Activated T-helper 17 cell treated with anti-CD3 and anti-CD28 coated beads, Interleukin-2, amount 50 U/mL, for 72 hours (primary cell): ENCODE results near the gene E2F1. TPM values are rescaled to one million over a fixed set of nuclear protein-coding genes. Genes with fewer than 3 reads are reported as not detected.
"Not testable (repeated sequence)": the region's sequence is repeated elsewhere in the genome, so short reads cannot be mapped to it uniquely, and the experiment has no call there.

Experiments used
- ATAC-seq: fragments of 150-1000 bp; cut with Tn5 transposase; replicated peaks from 2 replicates; pipeline ENCODE4 v1.10.0; 2021; ENCODE audit warnings: mild to moderate bottlenecking, moderate library complexity
- H3K27ac Mint-ChIP-seq: one replicate; pipeline ENCODE4 v1.8.0; 2022; ENCODE audit warnings: mixed read lengths
- H3K27me3 Mint-ChIP-seq: one replicate; pipeline ENCODE4 v1.8.0; 2022; ENCODE audit warnings: mixed read lengths
- H3K36me3 Mint-ChIP-seq: one replicate; pipeline ENCODE4 v1.8.0; 2022; ENCODE audit warnings: low read depth, mild to moderate bottlenecking, mixed read lengths
- H3K4me1 Mint-ChIP-seq: one replicate; pipeline ENCODE4 v1.8.0; 2022; ENCODE audit warnings: mixed read lengths
- H3K4me3 Mint-ChIP-seq: one replicate; pipeline ENCODE4 v1.8.0; 2022; ENCODE audit warnings: mild to moderate bottlenecking, mixed read lengths
- H3K9me3 Mint-ChIP-seq: one replicate; pipeline ENCODE4 v1.8.0; 2022; ENCODE audit warnings: mixed read lengths
- total RNA-seq, 2 donors: library from RNA; stranded (reverse); gene quantifications; one replicate each; pipeline ENCODE4 v1.2.3, GENCODE V29; 2022

E2F1 gene
- total RNA-seq, 2 donors from 2014 or later, result 40.2 to 65.4 TPM

DNA sequence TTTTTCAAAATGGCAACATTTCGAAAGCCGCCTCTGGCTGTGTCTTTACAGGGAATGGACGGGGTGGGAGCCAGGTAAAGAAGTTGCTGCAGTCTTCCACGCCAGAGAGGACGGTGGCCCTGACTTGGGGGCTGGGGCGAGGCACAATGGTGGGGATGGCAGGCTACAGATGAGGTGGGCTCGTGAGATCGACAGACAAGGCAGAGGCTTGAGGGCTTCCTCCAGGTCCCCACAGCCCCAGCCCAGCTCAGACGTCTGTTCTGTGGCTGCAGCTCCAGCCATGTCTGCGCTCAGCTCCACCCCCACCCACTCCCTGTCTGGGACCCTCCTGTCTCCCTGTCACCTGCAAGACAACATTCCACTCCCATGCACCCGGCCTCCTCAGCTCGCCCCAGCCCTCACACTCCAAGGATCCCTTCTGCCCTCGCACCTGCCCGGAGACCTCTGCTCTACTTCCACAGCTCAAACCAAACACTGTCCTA lies 31.5 kb downstream of the E2F1 start:
- Mint-ChIP-seq H3K36me3 (no peaks in the 10 kb centered on the region), H3K9me3 (no peaks in the 10 kb centered on the region), H3K27ac (peak overlapping the region; percentile 50), H3K4me1 (no peaks in the 10 kb centered on the region), H3K4me3 (no peak overlapping the region), H3K27me3 (no peaks in the 10 kb centered on the region)
- no peak for ATAC-seq

DNA sequence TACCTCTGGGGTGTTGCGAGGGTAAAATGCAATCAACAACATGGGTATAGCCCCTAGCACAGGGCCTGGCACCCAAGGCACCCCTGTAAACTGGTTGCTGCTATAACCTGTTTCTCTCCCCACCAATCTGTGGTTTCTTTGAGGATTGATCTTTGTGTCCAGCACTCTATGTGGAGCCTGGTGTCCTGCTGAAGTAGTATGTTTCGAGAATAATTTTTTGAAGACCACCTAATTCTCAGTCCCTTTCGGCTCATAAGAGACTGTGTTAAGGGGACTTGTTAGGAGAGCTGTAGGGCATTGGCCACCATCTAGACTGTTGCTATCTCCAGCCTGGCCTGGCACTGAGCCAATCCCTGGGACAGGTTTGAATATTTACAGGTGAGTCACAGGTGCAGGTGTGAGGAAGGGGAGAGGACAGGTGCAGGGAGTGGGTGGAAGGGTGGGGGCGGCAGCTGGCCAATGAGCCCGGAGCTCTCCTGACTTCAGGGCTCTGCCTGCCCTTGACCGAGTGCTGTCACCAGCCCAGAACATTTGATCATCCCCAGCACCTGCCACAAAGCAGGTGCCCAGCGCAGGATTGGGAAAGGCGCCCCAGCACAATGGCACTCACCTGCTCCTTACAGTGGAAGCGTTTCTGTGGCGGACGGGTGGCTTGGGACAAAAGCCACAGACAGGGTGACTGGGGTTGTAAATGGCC lies 32.1 kb downstream of the E2F1 start:
- Mint-ChIP-seq H3K27ac (peak overlapping the region; percentile 91), H3K27me3 (no peaks in the 10 kb centered on the region), H3K9me3 (no peaks in the 10 kb centered on the region)

DNA sequence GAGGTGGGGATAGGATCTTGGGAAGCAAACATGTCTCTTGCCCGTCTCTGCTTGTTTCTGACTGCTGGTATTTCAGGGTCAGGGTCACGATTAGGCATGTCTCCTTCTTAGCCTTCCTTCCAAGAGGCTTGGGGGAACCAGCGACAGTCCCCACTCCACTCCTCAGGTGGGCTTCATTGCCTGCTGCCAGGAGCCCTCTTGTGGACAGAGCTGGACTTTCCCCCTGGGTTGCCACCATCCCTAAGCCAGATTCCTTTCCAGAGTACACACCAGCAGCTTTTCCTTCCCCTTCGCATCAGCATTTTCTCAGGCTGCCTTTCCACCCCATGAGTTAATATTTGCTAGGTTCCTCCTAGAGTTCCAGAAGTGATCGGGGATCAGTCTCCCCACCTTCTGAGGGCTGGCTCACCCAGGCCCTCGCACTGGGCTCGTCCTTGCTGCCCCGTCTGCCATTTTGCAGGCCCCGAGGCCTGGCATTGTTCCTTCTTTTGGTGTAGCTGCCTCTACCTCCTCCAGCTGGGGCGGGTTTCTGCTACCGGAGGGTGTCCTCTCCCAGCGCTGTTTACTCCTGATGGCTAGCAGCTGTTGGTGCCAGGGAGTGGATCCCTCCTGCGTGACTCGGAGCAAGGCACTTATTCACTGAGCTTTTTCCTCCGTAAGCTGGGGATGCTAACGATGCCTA lies 32.8 kb downstream of the E2F1 start:
- ATAC-seq, result no peak
- no peaks in the 10 kb centered on the region for H3K36me3 Mint-ChIP-seq
- no peaks in the 10 kb centered on the region for H3K27me3 Mint-ChIP-seq
- no peaks in the 10 kb centered on the region for H3K9me3 Mint-ChIP-seq
- peak overlapping the region; percentile 91 for H3K27ac Mint-ChIP-seq
- H3K4me1 Mint-ChIP-seq, result peaks cover 4% of the 10 kb centered on the region
- peak overlapping the region; percentile 67 for H3K4me3 Mint-ChIP-seq

More for the DNA sequence above, 32.1 kb downstream of the E2F1 start:
- no peak for ATAC-seq
- H3K36me3 Mint-ChIP-seq, result no peaks in the 10 kb centered on the region
- H3K4me3 Mint-ChIP-seq, result no peak overlapping the region
- no peaks in the 10 kb centered on the region for H3K4me1 Mint-ChIP-seq

DNA sequence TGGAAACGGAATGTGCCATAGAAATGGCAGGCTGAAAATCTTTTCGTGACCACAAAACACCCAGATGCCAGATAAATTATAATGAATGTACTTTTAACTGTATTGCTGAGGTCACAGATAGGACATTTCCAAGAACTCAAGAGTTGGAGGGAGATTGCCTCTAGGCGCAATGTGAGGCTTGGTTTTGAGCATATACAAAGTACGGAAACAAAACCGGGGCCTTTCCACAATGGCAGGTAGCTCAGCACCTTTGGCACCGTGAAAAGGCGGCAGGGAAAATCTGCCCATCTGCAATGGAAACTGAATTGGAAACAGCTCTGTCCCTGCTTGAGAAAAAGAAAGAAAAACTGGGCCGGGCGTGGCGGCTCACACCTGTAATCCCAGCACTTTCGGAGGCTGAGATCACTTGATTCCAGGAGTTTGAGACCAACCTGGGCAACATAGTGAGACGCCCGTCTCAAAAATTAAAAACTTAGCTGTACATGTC lies 34.6 kb downstream of the E2F1 start:
- peak overlapping the region; percentile 91 for H3K27ac Mint-ChIP-seq
- H3K9me3 Mint-ChIP-seq, result no peaks in the 10 kb centered on the region
- peaks cover 10% of the 10 kb centered on the region for H3K4me1 Mint-ChIP-seq
- peak overlapping the region; percentile 67 for H3K4me3 Mint-ChIP-seq
- ATAC-seq, result no peak
- peaks cover 5% of the 10 kb centered on the region for H3K36me3 Mint-ChIP-seq
- no peaks in the 10 kb centered on the region for H3K27me3 Mint-ChIP-seq

DNA sequence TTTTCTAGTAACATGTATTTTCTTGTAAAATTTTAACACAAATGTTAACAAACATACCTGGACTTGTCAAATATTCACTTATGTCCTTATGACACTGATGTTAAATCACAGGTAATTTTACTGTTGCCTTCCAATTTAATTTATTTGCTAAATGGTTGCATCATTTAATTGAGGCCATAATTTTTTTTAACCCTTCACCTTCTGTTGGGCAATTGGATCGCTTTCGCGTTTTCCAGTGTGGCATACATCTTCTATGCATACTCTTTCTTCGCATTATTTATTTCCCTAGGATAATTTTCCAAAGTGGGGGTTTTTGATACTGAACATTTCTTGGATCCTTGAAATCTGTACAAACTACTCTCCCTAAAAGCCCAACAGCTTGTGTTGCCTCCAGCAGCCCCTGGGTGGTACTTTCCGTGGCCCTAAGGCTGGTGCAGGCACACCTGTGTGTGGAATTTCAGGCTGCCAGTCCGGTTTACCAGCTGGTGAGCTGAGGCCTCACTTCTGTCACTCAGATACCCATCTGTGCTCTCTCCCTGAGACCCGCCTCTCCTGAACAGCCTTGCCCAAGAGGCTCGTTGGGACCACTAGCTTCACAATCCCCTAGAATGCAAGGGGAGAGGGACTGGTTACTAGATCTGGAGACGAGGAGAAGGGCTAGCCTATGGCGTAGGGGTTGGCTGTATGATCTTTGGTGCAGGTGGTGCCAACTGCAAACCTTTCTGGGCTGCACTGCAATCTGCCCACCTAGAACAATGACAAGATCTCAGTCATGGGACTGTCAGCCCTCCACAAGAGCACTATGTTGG lies 35.2 kb downstream of the E2F1 start:
- Mint-ChIP-seq H3K36me3 (peaks cover 5% of the 10 kb centered on the region), H3K27me3 (no peaks in the 10 kb centered on the region), H3K4me3 (peak overlapping the region; percentile 67), H3K9me3 (no peaks in the 10 kb centered on the region), H3K4me1 (peaks cover 10% of the 10 kb centered on the region), H3K27ac (peak overlapping the region; percentile 91)
- no peak for ATAC-seq

DNA sequence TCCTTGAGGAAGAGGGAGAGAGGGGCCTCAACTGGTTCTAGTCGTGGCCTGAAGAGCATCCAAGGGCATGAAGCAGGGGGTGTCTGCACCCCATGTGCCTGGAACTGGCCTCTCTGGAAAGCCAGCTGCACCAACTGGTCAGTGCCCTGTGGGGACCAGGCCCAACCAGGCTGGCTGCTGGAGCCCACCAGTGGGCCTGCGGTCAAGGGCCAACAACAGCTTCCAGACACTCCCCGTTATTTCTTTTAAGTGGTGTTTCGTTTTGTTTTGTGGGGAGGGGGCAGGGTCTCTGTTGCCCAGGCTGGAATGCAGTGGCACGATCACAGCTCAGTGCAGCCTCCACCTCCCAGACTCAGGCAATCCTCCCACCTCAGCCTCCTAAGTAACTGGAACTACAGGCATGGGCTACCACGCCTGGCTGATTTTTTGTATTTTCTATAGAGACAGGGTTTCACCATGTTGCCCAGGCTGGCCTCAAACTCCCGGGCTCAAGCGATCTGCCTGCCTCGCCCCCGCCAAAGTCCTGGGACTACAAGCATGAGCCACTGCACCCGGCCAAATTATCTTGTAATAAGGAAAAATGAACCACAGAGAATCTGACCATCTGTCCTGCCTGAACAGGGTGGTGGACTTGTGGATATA lies 36.0 kb downstream of the E2F1 start:
- H3K36me3 Mint-ChIP-seq, result peaks cover 11% of the 10 kb centered on the region
- ATAC-seq, result no peak
- H3K4me1 Mint-ChIP-seq, result peaks cover 13% of the 10 kb centered on the region
- no peak overlapping the region for H3K27ac Mint-ChIP-seq
- H3K27me3 Mint-ChIP-seq, result no peaks in the 10 kb centered on the region
- no peaks in the 10 kb centered on the region for H3K9me3 Mint-ChIP-seq
- H3K4me3 Mint-ChIP-seq, result no peak overlapping the region

DNA sequence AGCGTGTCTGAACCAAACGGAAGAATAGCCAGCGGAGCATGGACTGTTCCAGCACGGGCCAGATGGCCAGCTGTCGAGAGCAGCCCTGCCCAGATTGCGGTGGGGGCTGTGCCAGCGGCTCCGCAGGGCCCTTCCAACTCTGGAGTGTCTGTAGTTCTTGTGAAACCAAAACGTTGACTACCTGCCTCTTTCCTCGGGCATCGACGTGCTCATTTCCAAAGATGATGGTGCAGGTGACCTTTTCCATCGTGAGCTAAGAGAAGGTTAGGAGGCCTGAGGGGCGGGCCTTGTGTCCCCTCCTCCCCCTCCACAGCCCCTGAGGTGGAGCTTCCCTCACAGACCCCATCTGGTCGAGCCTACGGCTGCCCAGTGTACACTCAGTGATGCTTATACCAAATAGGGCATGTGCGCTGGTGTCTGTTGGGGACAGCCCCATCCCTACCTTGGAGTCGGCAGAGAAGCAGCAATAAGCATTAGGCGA lies 36.9 kb downstream of the E2F1 start:
- no peaks in the 10 kb centered on the region for H3K9me3 Mint-ChIP-seq
- H3K27me3 Mint-ChIP-seq, result no peaks in the 10 kb centered on the region
- peak overlapping the region; percentile 50 for H3K27ac Mint-ChIP-seq
- H3K36me3 Mint-ChIP-seq, result peaks cover 20% of the 10 kb centered on the region
- H3K4me1 Mint-ChIP-seq, result peaks cover 13% of the 10 kb centered on the region
- peak; percentile 15 for ATAC-seq
- H3K4me3 Mint-ChIP-seq, result no peak overlapping the region

DNA sequence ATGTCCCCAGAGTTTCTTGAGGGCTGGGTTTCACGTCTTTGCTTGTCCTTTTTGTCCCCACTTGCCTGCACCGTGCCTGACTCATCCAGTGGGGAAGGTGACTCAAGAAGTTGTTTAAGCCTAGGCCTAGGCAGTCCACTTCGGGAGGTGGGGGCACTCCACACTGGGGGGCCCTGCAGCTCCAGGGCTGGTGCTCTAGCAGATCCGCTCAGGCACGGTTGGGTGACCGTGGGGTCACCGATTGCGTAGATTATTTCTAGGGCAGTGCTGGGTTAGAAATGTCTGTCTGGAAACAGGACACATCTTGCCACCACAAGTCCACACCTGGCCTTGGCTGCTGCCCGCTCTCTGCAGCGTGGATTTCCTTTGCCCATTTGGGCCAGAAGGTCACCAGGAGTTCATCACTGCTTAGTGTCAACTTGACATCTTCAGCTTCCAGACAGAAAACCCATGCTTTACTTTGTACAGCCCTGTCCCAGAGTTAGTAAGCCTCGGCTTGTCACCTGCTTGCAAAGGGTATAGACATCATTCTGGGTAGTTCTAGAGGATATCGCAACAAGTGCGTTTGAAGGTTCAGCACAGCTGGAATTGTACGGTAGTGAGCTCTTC lies 37.7 kb downstream of the E2F1 start:
- H3K27me3 Mint-ChIP-seq, result no peaks in the 10 kb centered on the region
- H3K36me3 Mint-ChIP-seq, result peaks cover 20% of the 10 kb centered on the region
- no peak overlapping the region for H3K4me3 Mint-ChIP-seq
- H3K9me3 Mint-ChIP-seq, result no peaks in the 10 kb centered on the region
- peak; percentile 18 for ATAC-seq
- peaks cover 13% of the 10 kb centered on the region for H3K4me1 Mint-ChIP-seq
- no peak overlapping the region for H3K27ac Mint-ChIP-seq

DNA sequence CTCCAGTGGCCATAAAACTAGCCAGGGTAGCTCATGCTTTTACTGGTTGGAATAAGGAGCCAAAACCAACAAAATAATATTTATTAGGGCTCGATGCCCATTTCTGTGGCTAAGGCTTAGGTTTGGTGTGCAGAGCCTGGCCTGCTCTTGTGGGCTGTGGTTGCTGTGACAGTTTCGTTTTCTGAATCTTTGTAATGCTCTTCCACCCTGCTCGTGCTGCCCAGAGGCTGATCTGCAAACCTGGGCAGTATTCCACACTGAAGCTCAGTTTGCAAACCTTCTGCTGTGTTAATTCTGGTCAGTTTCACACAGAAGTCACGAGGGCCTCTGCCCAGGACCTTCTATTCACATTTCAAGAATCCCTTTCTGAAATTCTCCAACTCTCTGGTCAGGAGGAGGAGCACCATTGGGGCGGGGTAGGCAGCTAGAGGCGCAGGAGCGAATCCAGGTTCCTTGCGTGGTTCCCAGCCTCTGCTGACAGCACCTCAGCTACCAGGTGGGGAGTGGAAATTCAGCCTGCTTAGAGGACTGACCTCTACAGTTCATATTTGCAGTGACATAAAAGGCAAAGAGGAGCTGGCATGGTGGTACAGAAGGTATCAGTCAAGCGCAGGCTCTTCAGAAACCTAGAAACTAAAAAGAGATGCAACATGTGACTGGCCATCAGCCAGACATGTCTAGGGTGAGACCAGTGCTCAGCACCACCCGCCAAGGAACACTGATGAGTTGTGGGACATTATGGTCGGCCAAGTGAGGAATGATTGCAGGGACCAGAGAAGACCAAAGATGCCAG lies 38.4 kb downstream of the E2F1 start:
- Mint-ChIP-seq H3K4me3 (no peak overlapping the region), H3K36me3 (peaks cover 26% of the 10 kb centered on the region), H3K9me3 (no peaks in the 10 kb centered on the region), H3K27ac (no peak overlapping the region), H3K4me1 (peaks cover 13% of the 10 kb centered on the region), H3K27me3 (no peaks in the 10 kb centered on the region)
- no peak for ATAC-seq

DNA sequence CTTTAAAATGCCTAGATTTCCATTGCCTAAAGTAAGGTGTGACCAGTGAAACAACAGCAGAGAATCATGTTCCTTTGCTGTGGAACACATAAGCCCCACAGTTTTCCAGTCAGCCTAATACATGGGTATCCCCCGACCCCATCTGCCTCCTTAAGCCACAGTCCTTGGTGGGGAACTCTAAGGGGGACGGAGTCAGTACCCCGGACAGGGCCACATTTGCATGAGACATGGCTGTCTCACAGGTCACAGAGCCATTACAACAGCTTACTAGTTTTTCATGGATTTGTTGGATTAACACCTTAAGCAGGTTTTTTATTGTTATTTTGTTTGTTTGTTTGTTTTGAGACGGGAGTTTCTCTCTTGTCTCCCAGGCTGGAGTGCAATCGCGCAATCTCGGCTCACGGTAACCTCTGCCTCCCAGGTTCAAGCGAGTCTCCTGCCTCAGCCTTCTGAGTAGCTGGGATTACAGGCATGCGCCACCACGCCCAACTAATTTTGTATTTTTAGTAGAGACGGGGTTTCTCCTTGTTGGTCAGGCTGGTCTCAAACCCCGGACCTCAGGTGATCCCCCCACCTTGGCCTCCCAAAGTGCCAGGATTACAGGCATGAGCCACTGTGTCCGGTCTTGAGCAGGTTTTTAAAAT lies 39.1 kb downstream of the E2F1 start:
- H3K9me3 Mint-ChIP-seq, H3K4me3 Mint-ChIP-seq, H3K27ac Mint-ChIP-seq, H3K27me3 Mint-ChIP-seq, ATAC-seq: not testable (repeated sequence)
- peaks cover 34% of the 10 kb centered on the region for H3K36me3 Mint-ChIP-seq
- peaks cover 13% of the 10 kb centered on the region for H3K4me1 Mint-ChIP-seq

DNA sequence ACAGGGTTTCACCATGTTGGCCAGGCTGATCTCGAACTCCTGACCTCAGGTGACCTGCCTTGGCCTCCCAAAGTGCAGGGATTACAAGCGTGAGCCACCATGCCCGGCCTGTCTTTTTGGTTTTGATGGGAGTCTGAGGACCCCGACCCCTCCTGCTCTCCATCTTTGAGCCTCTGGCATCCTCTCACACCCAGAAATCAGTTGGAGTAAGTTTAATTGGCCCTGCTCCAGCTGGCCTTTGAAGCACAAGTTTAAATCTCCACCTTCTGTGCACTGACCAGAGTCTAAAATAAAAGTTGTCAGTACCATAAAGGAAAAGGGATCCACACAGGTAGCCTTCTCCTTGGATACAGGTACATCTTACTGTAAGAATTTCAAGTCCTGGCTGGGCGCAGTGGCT lies 40.0 kb downstream of the E2F1 start:
- peaks cover 13% of the 10 kb centered on the region for H3K4me1 Mint-ChIP-seq
- no peak for ATAC-seq
- H3K27me3 Mint-ChIP-seq, result no peaks in the 10 kb centered on the region
- H3K4me3 Mint-ChIP-seq, result no peak overlapping the region
- H3K27ac Mint-ChIP-seq, result no peak overlapping the region
- peaks cover 41% of the 10 kb centered on the region for H3K36me3 Mint-ChIP-seq
- no peaks in the 10 kb centered on the region for H3K9me3 Mint-ChIP-seq

DNA sequence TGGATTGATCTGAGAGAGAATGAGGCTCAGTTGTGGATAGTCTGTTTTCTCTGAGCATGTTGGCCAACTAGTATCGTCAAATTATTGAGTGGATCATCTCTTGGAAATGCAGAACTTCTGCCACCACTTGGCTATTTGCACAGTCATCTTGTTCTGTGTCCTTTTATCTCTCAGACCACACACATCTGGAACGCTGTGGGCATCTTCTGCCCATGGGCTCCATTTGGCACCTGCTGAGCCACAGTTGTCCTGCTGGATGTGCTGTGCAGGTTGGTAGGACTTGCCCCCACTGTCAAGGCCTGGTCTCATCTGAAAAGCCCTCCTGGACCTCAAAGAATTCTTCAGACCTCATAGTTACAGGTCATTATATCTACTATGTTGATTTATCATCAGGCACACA lies 40.8 kb downstream of the E2F1 start:
- no peak for ATAC-seq
- no peak overlapping the region for H3K4me3 Mint-ChIP-seq

DNA sequence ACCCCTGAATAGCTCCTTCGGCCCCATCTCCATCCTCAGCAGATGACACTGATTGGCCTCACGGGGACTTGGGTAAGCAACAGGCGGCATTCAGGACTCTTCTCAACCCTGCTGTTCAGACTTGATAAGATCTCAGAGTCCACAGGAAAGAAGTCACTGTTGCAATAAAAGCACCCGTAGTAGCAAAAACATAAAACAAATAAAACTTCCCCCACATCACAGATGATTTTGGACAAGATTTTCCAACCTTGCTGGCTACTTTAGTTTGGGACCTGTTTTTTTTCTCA lies 41.2 kb downstream of the E2F1 start:
- H3K36me3 Mint-ChIP-seq, result peaks cover 53% of the 10 kb centered on the region
- no peak for ATAC-seq

More for the DNA sequence above, 40.8 kb downstream of the E2F1 start:
- peaks cover 49% of the 10 kb centered on the region for H3K36me3 Mint-ChIP-seq
- no peaks in the 10 kb centered on the region for H3K27me3 Mint-ChIP-seq
- no peaks in the 10 kb centered on the region for H3K9me3 Mint-ChIP-seq
- no peak overlapping the region for H3K27ac Mint-ChIP-seq
- H3K4me1 Mint-ChIP-seq, result peaks cover 13% of the 10 kb centered on the region

More for the DNA sequence above, 41.2 kb downstream of the E2F1 start:
- peaks cover 13% of the 10 kb centered on the region for H3K4me1 Mint-ChIP-seq
- H3K9me3 Mint-ChIP-seq, result no peaks in the 10 kb centered on the region
- H3K27ac Mint-ChIP-seq, result no peak overlapping the region
- H3K27me3 Mint-ChIP-seq, result no peaks in the 10 kb centered on the region
- no peak overlapping the region for H3K4me3 Mint-ChIP-seq
